Uterus (tissue), 2 donors: Measurements from ENCODE around the gene ASAP2.

Source experiments
- POLR2A ChIP-seq, 2 donors: fragments of 450-650 bp; IDR thresholded peaks; one replicate each; pipeline ENCODE4 v1.6.1; 2016; ENCODE audit warnings: antibody characterized with exemption in 2 of 2, mild to moderate bottlenecking in 1 of 2, moderate library complexity in 1 of 2
- TF ChIP-seq, protein P1 (sequence below), 4 experiments: fragments of 200-600 bp in 2 of 4; fragments of 450-650 bp in 2 of 4; sonication (generic) in 2 of 4; IDR thresholded peaks; one replicate each; pipeline ENCODE4 v1.5.1; 2016 to 2019; ENCODE audit warnings: antibody characterized with exemption in 4 of 4, mild to moderate bottlenecking in 2 of 4, moderate library complexity in 1 of 4

DNA sequence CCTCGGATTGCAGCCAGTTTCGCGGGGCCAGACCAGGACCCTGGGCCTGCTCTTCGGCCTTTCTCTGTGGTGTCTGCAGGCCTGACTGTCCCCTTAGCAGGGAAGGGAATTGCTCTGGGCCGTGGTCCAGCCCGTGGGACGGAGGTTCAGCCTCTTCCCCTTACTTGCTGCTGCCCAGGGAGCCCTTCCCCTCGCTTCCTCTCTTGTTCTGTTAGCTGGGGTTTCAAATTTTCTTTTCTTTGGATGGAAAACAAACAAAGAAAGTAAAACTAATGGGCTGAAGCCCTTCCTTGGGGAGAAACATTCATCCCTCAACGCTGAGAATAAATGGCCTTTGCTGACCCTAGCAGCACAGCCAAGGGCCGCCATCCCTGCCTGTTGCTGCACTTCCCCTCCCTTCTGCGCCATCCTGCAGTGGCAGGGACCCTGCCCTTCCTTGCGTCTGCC is 52.4 kb downstream of the ASAP2 start:
- TF ChIP-seq, protein P1, sequence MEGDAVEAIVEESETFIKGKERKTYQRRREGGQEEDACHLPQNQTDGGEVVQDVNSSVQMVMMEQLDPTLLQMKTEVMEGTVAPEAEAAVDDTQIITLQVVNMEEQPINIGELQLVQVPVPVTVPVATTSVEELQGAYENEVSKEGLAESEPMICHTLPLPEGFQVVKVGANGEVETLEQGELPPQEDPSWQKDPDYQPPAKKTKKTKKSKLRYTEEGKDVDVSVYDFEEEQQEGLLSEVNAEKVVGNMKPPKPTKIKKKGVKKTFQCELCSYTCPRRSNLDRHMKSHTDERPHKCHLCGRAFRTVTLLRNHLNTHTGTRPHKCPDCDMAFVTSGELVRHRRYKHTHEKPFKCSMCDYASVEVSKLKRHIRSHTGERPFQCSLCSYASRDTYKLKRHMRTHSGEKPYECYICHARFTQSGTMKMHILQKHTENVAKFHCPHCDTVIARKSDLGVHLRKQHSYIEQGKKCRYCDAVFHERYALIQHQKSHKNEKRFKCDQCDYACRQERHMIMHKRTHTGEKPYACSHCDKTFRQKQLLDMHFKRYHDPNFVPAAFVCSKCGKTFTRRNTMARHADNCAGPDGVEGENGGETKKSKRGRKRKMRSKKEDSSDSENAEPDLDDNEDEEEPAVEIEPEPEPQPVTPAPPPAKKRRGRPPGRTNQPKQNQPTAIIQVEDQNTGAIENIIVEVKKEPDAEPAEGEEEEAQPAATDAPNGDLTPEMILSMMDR (IDR thresholded peaks at IDR 0.05) = no peak
- TF ChIP-seq POLR2A (IDR thresholded peaks at IDR 0.05) = no peak
